Measurements from ENCODE around the gene CCDC85C.

The CCDC85C gene

GRCh38 chr14:99595524-99595923, 8.5 kb downstream of the CCDC85C start:
- no peak for TF ChIP-seq CTCF (IDR thresholded peaks at IDR 0.05; ENCODE audit: low read depth, low read length)
- H3K4me3 ChIP-seq (replicated peaks in 1 of 2; ENCODE audit: low read depth in 2 of 2, low read length in 2 of 2): no peak overlapping the region
- DNase-seq (ENCODE audit: low read depth in 2 of 2): no peak

DNA sequence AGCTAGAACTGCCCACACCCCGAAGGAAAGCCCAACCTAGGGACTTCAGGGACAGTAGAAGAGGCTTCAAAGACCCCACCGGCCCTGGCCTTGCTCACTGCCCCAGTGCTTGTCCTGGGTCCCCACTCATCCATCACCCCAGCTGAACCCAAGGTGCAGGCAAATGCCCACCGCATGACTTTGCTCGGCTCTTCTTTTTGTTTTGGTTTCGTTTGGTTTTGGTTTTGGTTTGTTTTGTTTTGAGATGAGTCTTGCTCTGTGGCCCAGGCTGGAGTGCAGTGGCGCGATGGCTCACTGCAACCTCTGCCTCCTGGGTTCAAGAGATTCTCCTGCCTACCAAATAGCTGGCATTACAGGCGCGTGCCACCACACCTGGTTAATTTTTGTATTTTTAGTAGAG, 9.0 kb downstream of the CCDC85C start:
- DNase-seq (ENCODE audit: low read depth in 2 of 2): no peak
- H3K4me3 ChIP-seq (replicated peaks in 1 of 2; ENCODE audit: low read depth in 2 of 2, low read length in 2 of 2): no peak overlapping the region

GRCh38 chr14:99593971-99594841, 9.8 kb downstream of the CCDC85C start:
- no peak for DNase-seq (ENCODE audit: low read depth in 2 of 2)
- TF ChIP-seq CTCF (IDR thresholded peaks at IDR 0.05; ENCODE audit: low read depth, low read length): no peak
- no peak overlapping the region for H3K4me3 ChIP-seq (replicated peaks in 1 of 2; ENCODE audit: low read depth in 2 of 2, low read length in 2 of 2)

More for the DNA sequence above, 9.0 kb downstream of the CCDC85C start:
- TF ChIP-seq CTCF (IDR thresholded peaks at IDR 0.05; ENCODE audit: low read depth, low read length): no peak

- no peak for TF ChIP-seq CTCF (IDR thresholded peaks at IDR 0.05; ENCODE audit: low read depth, low read length)
- H3K4me3 ChIP-seq (replicated peaks in 1 of 2; ENCODE audit: low read depth in 2 of 2, low read length in 2 of 2): no peak overlapping the region
- DNase-seq (ENCODE audit: low read depth in 2 of 2): no peak
Observed at GRCh38 chr14:99592933-99593753, 10.9 kb downstream of the CCDC85C start.

GRCh38 chr14:99592394-99592793, 11.6 kb downstream of the CCDC85C start:
- H3K4me3 ChIP-seq (replicated peaks in 1 of 2; ENCODE audit: low read depth in 2 of 2, low read length in 2 of 2): no peak overlapping the region
- TF ChIP-seq CTCF (IDR thresholded peaks at IDR 0.05; ENCODE audit: low read depth, low read length): no peak
- DNase-seq (ENCODE audit: low read depth in 2 of 2): no peak

- peak; percentile 38 to 49 for DNase-seq (ENCODE audit: low read depth in 2 of 2)
- no peak for TF ChIP-seq CTCF (IDR thresholded peaks at IDR 0.05; ENCODE audit: low read depth, low read length)
- H3K4me3 ChIP-seq (replicated peaks in 1 of 2; ENCODE audit: low read depth in 2 of 2, low read length in 2 of 2): no peak overlapping the region
Observed at GRCh38 chr14:99590746-99591555, 13.1 kb downstream of the CCDC85C start.

Measured in cardiac fibroblast (primary cell).